Measurements from ENCODE around the gene SLC12A8.
A peak's percentile ranks its signal among the peaks of the same experiment; 100 is the strongest.

The SLC12A8 gene

DNA sequence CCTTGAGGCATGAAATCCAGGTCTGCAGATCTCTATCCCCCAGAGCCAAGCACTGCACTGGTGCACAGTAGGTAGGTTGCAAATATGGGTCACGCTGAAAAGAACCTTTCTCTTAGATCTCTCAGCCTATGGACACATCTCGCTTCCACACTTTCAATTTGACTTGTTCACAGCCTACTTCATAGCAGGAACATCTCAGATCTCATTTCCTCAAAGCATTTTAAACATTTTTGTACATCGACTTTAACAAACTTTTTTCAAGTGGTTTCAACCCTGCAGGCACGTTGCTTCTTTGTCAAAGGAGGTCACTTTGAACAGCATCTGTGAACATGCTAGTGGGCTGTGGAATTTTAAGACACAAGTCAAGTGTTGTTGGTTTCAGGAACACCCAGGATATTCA is 76.0 kb downstream of the SLC12A8 start:
- TF ChIP-seq POLR2A (IDR thresholded peaks at IDR 0.05; ENCODE audit: low read depth, low read length) (no peak), PAX5 (IDR thresholded peaks at IDR 0.05; ENCODE audit: insufficient read depth, low read length, severe bottlenecking) (peak; percentile 7), TAF1 (IDR thresholded peaks at IDR 0.05; ENCODE audit: low read depth, low read length) (no peak), POU2F2 (IDR thresholded peaks at IDR 0.05; ENCODE audit: low read depth, low read length) (no peak), SPI1 (IDR thresholded peaks at IDR 0.05; ENCODE audit: low read depth, low read length) (peak; percentile 91), POLR2AphosphoS5 (IDR thresholded peaks at IDR 0.05; ENCODE audit: low read depth, low read length) (no peak)
- DNase-seq (ENCODE audit: insufficient read length, low spot score) = no peak
- peak; percentile 82 for FAIRE-seq

GRCh38 chr3:125134952-125135351 is 77.6 kb downstream of the SLC12A8 start:
- DNase-seq (ENCODE audit: insufficient read length, low spot score) = no peak
- TF ChIP-seq POU2F2 (IDR thresholded peaks at IDR 0.05; ENCODE audit: low read depth, low read length) (no peak), PAX5 (IDR thresholded peaks at IDR 0.05; ENCODE audit: insufficient read depth, low read length, severe bottlenecking) (no peak), POLR2A (IDR thresholded peaks at IDR 0.05; ENCODE audit: low read depth, low read length) (no peak), POLR2AphosphoS5 (IDR thresholded peaks at IDR 0.05; ENCODE audit: low read depth, low read length) (no peak), TAF1 (IDR thresholded peaks at IDR 0.05; ENCODE audit: low read depth, low read length) (no peak), SPI1 (IDR thresholded peaks at IDR 0.05; ENCODE audit: low read depth, low read length) (no peak)
- peak; percentile 16 for FAIRE-seq

- FAIRE-seq = no peak
- no peak for DNase-seq (ENCODE audit: insufficient read length, low spot score)
- TF ChIP-seq PAX5 (IDR thresholded peaks at IDR 0.05; ENCODE audit: insufficient read depth, low read length, severe bottlenecking) (no peak), POLR2AphosphoS5 (IDR thresholded peaks at IDR 0.05; ENCODE audit: low read depth, low read length) (no peak), SPI1 (IDR thresholded peaks at IDR 0.05; ENCODE audit: low read depth, low read length) (peak; percentile 90), POLR2A (IDR thresholded peaks at IDR 0.05; ENCODE audit: low read depth, low read length) (no peak), TAF1 (IDR thresholded peaks at IDR 0.05; ENCODE audit: low read depth, low read length) (no peak)
Observed at GRCh38 chr3:125132815-125133214, 79.7 kb downstream of the SLC12A8 start.

GRCh38 chr3:125129512-125129997 is 83.0 kb downstream of the SLC12A8 start:
- FAIRE-seq (no peak), DNase-seq (ENCODE audit: insufficient read length, low spot score) (no peak)
- TF ChIP-seq TAF1 (IDR thresholded peaks at IDR 0.05; ENCODE audit: low read depth, low read length) = no peak
- TF ChIP-seq PAX5 (IDR thresholded peaks at IDR 0.05; ENCODE audit: insufficient read depth, low read length, severe bottlenecking) = no peak
- TF ChIP-seq POLR2A (IDR thresholded peaks at IDR 0.05; ENCODE audit: low read depth, low read length) = no peak
- no peak for TF ChIP-seq SPI1 (IDR thresholded peaks at IDR 0.05; ENCODE audit: low read depth, low read length)
- TF ChIP-seq POU2F2 (IDR thresholded peaks at IDR 0.05; ENCODE audit: low read depth, low read length) = no peak
- no peak for TF ChIP-seq POLR2AphosphoS5 (IDR thresholded peaks at IDR 0.05; ENCODE audit: low read depth, low read length)

- FAIRE-seq = peak; percentile 77
- DNase-seq (ENCODE audit: insufficient read length, low spot score) = no peak
- TF ChIP-seq TAF1 (IDR thresholded peaks at IDR 0.05; ENCODE audit: low read depth, low read length) = no peak
- no peak for TF ChIP-seq POLR2AphosphoS5 (IDR thresholded peaks at IDR 0.05; ENCODE audit: low read depth, low read length)
- TF ChIP-seq POU2F2 (IDR thresholded peaks at IDR 0.05; ENCODE audit: low read depth, low read length) = no peak
- TF ChIP-seq POLR2A (IDR thresholded peaks at IDR 0.05; ENCODE audit: low read depth, low read length) = no peak
- no peak for TF ChIP-seq PAX5 (IDR thresholded peaks at IDR 0.05; ENCODE audit: insufficient read depth, low read length, severe bottlenecking)
Observed at GRCh38 chr3:125128861-125129501, 83.6 kb downstream of the SLC12A8 start.

DNA sequence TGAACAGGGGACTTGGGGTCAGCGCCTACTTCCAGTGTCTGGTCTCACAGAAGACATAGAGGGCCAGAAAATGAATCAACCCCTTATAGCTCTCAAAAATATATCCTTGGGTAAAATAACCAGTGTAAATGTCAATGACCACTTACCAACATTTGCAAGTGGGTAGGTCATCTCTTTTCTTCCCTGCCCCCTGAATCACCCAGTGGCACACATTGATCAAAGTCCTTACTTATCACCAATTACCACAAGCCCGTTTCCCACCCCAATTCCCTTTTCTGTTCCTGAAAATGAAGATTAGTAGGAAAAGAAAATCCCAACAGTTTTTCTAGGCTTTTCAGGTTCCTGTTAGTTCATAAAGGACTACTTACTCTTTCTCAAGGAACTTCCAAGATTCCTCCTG is 86.2 kb downstream of the SLC12A8 start:
- TF ChIP-seq POLR2AphosphoS5 (IDR thresholded peaks at IDR 0.05; ENCODE audit: low read depth, low read length) (no peak), POLR2A (IDR thresholded peaks at IDR 0.05; ENCODE audit: low read depth, low read length) (no peak), SPI1 (IDR thresholded peaks at IDR 0.05; ENCODE audit: low read depth, low read length) (no peak), PAX5 (IDR thresholded peaks at IDR 0.05; ENCODE audit: insufficient read depth, low read length, severe bottlenecking) (no peak)
- DNase-seq (ENCODE audit: insufficient read length, low spot score) = no peak
- no peak for FAIRE-seq

DNA sequence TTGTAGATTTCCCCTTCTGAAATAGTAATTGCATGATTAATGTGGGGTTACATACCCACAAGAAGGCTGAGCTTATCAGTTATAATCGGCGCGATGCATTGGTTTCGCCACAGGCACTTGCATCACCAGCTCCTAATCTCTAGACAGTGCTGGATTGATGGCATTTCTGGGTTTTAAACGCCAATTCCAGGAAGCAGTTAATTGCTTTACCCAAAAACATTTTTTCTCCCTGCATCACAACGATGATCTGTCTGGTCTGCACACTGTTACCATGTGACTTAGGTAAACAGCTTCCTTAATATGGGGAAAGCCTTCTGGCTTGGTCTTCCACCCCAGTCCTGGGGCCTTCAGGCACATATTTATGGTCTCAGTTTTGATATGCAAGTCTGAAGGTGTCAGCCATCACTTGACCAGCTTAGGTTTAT is 86.7 kb downstream of the SLC12A8 start:
- no peak for TF ChIP-seq TAF1 (IDR thresholded peaks at IDR 0.05; ENCODE audit: low read depth, low read length)
- no peak for TF ChIP-seq POLR2A (IDR thresholded peaks at IDR 0.05; ENCODE audit: low read depth, low read length)
- no peak for TF ChIP-seq SPI1 (IDR thresholded peaks at IDR 0.05; ENCODE audit: low read depth, low read length)
- TF ChIP-seq PAX5 (IDR thresholded peaks at IDR 0.05; ENCODE audit: insufficient read depth, low read length, severe bottlenecking) = no peak
- TF ChIP-seq POLR2AphosphoS5 (IDR thresholded peaks at IDR 0.05; ENCODE audit: low read depth, low read length) = no peak
- no peak for TF ChIP-seq POU2F2 (IDR thresholded peaks at IDR 0.05; ENCODE audit: low read depth, low read length)
- FAIRE-seq (peak; percentile 26), DNase-seq (ENCODE audit: insufficient read length, low spot score) (no peak)

GRCh38 chr3:125123451-125124305 is 88.9 kb downstream of the SLC12A8 start:
- no peak for TF ChIP-seq PAX5 (IDR thresholded peaks at IDR 0.05; ENCODE audit: insufficient read depth, low read length, severe bottlenecking)
- TF ChIP-seq SPI1 (IDR thresholded peaks at IDR 0.05; ENCODE audit: low read depth, low read length) = no peak
- DNase-seq (ENCODE audit: insufficient read length, low spot score) = no peak

GRCh38 chr3:125121246-125122010 is 91.1 kb downstream of the SLC12A8 start:
- DNase-seq (ENCODE audit: insufficient read length, low spot score) = no peak
- FAIRE-seq = peak; percentile 92
- TF ChIP-seq POLR2AphosphoS5 (IDR thresholded peaks at IDR 0.05; ENCODE audit: low read depth, low read length) (0 out of 2 replicates have a peak, but pooled peaks have one; percentile 45), POU2F2 (IDR thresholded peaks at IDR 0.05; ENCODE audit: low read depth, low read length) (peak; percentile 58; the same call in 1 of the 2 replicates), POLR2A (IDR thresholded peaks at IDR 0.05; ENCODE audit: low read depth, low read length) (peak; percentile 63), PAX5 (IDR thresholded peaks at IDR 0.05; ENCODE audit: insufficient read depth, low read length, severe bottlenecking) (no peak), SPI1 (IDR thresholded peaks at IDR 0.05; ENCODE audit: low read depth, low read length) (no peak)

More at GRCh38 chr3:125123451-125124305, 88.9 kb downstream of the SLC12A8 start:
- peak; percentile 26 for FAIRE-seq

Data from GM12891 (cell line).